HPDE6-E6E7 (cell line): ENCODE measurements around the gene EPHB1.
A peak's percentile ranks its signal among the peaks of the same experiment; 100 is the strongest.

Experiments
- DNase-seq: peaks from one replicate; pipeline ENCODE4 v3.0.0; 2011; ENCODE audit warnings: missing footprints; ENCODE audit errors: extremely low spot score

EPHB1 gene

GRCh38 chr3:134794950-134795745 is at the start of gene EPHB1:
EPHB1 (plus strand) TSS chr3:134795260.
- peak; percentile 58 for DNase-seq

GRCh38 chr3:134748698-134749097 is 46.4 kb upstream of the EPHB1 start:
- DNase-seq: no peak

DNA sequence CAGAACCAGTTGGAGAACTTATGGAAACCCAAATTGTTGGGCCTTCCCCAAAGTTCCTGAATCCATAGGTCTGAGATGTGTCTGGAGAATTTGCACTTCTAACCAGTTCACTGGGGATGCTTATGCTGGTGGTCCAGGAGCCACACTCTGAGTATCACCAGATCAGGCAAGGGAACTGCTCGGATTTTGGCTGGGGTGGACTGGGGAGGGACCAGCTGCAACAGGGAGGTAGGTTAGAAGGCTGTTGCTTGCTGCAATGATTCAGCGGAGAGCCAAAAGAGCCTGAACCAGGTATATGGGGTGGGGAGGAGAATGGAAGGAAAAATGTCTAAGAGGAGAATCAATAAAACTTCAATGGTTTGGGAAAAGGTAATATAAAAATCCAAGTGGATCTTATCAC is 45.9 kb upstream of the EPHB1 start:
- DNase-seq: no peak

GRCh38 chr3:134749802-134750553 is 45.1 kb upstream of the EPHB1 start:
- DNase-seq: no peak

- DNase-seq: no peak
These were observed 43.2 kb upstream of the EPHB1 start for GRCh38 chr3:134751831-134752230.

DNA sequence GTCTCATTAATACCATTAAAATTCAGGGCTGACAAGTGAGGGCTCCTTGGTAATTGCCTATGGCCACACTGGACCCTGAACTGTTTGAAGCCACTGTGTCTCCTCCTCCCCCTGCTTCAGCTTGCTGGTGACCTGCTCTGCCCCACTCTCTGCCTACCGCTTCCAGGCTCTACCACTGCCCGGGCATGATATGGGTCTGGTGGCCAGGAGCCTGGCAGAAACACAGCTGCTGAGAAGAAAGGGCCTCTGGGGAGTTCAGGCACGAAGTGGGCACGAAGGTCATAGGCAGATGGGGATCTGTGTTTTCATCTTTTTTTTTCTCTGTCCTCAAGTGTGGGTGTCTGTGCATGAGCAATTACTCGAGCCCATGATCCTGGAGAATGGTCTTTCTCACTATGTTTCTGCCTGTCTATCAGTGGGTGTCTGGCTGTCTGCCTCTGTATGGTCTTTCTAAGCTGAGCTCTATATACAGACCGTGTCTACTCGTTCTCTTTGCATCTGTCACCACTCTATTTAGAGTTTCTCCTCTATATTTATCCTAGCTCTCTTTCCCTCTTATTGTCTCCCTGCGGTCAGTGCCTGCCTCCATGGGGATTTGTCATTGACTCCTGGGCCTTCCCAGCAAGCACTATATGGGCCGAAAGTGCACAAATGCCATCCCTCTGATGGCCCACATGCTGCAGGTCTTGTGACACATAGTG is 42.1 kb upstream of the EPHB1 start:
- no peak for DNase-seq

DNA sequence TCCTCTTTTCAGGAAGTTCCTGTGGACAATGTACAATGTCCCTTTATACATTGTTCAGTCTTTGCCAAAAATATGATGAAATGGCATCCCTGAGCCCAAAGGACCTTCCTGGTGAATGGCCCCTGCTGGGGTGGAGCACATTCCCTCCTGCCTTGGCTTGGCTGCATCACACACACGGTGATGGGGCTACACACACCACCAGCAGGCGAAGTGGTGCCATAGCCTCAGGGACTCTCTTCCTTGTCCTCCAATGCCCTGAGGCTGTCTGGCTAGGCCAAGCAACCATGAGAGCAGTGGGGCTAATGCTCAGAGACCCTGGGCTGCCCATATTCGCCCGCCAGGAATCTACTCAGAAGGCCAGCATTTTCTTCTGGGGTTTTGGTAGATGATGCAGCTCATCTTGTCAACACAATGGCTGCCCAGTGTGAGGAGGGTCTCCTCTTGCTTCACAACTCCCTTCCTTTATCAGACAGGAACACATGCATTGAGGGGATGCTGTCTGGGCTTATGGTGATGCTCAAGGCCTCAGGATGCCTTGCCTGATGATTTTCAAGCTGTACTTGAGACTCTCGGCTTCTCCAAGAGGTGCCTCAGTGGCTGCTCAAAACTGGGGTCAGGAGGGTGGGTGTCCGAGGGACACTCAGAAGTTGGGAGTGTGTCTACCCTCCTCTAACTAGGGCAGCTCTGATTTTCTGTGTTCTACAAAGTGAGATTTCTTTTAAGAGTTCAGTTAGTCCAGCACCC is 40.9 kb upstream of the EPHB1 start:
- DNase-seq: no peak

DNA sequence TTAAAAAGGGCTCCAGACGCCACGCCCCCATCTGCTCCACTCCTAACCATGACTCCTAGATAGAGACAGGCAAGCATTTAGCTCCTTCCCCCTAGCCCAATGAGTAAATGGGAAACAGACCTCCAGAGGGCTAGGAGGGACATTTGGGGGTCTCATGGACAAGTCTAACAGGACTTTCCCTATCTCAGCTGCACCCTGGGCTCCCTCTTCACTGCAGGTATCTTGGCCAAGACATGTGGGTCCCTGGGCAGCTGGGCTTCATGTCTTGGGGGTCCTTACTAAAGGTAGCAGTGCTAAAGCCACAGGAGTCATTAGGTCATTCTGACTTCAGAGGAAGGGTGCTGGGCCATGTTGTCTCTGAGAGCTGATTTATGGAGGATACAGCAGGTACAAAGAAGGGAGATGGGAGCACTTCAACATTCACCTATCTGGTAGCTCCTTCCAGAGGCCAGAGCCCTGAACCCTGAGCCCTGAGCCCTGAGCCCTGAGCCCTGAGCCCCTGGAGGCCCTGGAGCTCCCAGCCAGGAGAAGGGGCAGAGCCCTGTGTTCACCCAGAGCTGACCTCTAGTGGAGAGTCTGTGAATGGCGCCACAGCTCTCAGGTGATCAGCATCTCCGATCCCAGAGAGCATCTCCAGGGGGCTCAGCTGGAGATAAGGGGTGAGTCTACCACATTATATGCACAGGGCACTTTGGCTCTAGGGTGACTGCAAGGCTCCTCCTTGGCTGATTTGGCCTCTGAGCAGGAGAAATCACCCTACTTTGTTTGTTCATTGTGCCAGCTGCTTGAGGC is 40.1 kb upstream of the EPHB1 start:
- peak; percentile 27 for DNase-seq

DNA sequence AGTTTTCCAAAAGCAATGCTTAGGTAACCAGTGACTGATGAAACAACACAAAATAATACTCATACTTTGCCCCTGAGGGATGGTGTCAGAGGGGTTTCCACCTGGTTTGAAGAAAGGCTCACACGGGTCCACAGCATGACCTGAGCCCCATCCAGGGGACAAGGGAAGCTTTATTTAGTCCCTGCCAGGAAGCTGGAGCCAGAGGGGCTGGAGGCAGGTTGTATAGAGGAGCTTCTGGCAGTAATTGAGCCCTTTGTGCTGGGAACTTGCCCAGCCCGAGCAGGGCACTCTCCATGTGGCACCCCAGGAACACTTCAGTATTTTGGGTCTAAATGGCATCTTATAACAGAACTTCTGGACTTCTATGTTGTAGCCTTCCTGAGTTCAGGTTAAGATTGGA is 39.2 kb upstream of the EPHB1 start:
- DNase-seq: no peak

DNA sequence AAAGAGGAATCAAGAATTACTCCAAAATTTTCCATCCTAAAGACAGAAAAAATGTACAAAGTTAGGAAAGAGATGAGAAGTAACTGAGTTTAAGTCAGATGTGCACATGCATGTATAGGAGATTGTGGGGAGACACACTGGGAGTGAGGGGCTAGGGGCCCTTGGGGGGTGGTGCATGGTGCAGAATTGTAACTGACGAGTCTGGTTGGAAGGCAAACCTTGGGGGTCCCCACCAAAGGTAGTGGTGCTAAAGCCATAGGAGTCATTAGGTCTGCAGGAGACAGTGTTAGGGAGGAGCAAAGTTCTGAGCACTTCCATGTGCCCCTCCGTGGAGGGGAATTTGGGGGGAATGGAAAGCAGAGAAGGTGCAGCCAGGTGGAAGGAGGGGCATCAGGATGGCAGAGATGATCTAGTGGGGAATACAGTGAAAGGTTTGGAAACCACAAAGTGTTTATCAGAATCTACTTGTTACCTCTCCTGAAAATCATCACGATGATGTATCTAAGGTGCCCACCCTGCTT is 37.5 kb upstream of the EPHB1 start:
- no peak for DNase-seq

- no peak for DNase-seq
These were observed 33.8 kb upstream of the EPHB1 start for GRCh38 chr3:134761213-134761612.

- no peak for DNase-seq
These were observed 33.0 kb upstream of the EPHB1 start for GRCh38 chr3:134762016-134762415.

DNA sequence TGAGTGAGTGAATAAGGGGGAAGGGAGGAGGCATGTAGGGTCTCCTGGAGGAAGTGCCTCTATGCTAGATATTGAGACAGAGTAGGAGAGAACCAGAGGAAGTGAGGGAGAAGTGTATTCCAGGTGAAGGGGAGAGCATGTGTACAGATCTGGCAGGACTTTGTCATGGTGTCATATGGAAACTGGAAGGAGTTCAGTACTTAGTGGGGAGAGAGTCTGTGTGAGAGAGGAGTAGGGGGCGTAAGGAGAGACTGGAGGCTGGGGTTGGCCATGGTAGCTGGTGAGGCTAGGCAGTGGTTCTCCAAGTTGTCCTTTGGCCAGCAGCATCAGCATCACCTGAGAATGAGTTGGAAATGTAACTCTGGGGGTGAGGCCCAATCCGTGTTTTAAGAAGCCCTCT is 29.6 kb upstream of the EPHB1 start:
- DNase-seq: no peak

- DNase-seq: no peak
These were observed 28.8 kb upstream of the EPHB1 start for GRCh38 chr3:134766290-134766689.

- DNase-seq: no peak
These were observed 26.9 kb upstream of the EPHB1 start for GRCh38 chr3:134768116-134768515.

GRCh38 chr3:134768837-134769236 is 26.2 kb upstream of the EPHB1 start:
- DNase-seq: no peak

DNA sequence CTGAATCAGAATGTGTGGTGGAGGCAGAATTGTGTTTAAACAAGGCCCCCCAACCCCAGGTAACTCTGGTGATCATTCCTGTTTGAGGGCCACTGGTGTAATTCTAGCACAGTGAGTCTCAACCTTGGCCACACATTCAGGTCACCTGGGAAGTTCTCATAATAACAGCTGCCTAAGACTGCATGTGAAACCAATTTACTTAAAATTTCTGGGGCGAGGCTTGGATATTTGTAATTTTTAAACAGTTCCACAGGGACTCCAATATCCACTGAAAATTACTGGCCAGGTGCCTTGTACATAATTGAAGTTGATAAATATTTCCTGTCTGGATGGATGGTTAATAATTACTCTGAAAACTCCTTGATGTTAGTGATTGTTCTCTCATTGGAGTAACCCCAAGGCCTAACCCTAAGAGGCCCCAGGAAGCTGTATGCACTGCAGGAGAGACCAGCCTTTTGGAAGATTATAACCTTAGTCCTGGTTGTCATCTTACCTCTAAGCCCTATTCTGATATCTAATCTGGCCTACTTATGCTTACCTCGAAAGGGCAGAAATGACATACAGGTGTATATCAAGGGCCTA is 25.7 kb upstream of the EPHB1 start:
- DNase-seq: no peak

GRCh38 chr3:134772011-134772410 is 23.0 kb upstream of the EPHB1 start:
- DNase-seq: no peak

DNA sequence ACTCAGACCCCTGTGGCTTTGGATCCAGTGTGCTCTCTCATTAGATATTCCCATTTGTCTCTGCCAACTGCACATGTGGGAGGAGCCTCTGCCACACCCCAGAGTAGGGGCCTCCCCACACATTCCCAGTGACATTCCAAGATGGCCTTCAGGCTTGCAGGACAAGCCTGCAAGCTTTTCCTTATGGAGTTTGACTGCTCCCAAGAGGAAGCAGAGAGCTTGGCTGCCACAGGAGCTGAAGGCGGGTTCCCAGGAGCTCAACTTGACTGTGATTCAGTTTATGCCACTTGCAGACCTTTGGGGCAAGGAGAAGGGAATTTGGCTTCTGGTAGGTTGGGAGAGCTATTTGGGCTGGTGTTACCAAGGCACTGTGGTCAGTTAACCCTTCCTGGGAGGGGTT is 22.5 kb upstream of the EPHB1 start:
- DNase-seq: no peak

DNA sequence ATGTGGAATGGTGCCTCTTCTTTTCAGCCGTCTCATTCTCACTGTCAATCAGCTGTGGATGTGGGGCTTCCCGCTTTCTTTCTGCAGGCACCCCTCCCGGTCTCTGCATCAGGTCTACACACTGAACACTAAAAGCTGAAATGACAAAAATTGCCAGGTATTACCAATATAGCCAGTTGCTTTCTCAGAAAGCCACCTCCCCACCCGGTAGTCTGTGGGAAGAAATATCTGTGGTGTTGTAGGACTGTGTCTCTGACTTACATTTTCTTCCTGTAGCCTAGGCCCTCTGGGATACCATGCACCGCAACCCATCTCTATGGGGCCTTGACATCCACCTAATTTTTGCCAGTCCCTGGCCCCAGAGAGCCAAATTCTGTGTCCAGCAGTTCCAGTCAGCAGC is 19.2 kb upstream of the EPHB1 start:
- no peak for DNase-seq

DNA sequence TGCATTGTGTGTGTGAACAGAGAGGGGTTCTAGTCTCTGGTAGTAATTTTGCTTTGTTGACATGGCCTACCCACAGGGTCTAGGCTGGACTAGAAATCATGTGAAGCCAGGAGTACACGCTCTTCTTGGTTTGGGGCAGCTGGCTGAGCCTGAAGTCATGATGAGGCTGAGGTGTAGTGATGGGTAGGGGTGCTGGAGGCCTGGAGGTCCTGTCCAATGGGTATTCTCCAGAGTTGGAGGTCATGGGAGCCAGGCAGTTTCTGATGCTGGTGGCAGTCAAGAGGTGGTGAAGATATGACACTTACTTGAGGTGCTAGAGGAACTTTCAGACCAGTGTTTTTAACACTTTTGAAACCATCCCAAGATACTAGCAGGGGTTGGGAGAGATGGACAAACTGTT is 18.5 kb upstream of the EPHB1 start:
- no peak for DNase-seq
